GM18870 (cell line): ENCODE results near the gene CDKL5.

Experiments used
- ATAC-seq: cut with Tn5 transposase; IDR thresholded peaks from one replicate; pipeline ENCODE4 v1.9.1; 2021; ENCODE audit warnings: moderate library complexity; ENCODE audit not compliant: unreplicated experiment

CDKL5 gene

DNA sequence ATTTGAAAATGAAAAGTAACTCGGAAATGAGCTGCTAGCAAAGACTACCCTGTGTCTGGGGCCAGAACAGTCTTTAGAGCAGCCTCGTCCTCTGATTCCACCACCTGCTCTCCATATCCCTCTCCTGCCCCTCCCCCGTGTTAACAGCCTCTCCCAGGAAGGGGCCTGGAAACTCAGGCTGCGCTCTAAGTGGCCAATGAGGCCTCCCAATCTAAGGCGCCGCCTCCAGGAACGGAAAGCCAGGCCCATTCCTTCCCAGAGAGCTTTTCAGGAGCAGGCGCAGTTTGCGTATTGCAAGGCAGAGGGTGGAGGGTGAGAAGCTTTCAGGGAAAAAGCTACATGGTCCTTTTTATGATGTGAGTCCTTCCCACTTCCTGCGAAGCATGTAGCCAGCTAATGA, 215.3 kb downstream of the CDKL5 start:
- ATAC-seq = no peak

DNA sequence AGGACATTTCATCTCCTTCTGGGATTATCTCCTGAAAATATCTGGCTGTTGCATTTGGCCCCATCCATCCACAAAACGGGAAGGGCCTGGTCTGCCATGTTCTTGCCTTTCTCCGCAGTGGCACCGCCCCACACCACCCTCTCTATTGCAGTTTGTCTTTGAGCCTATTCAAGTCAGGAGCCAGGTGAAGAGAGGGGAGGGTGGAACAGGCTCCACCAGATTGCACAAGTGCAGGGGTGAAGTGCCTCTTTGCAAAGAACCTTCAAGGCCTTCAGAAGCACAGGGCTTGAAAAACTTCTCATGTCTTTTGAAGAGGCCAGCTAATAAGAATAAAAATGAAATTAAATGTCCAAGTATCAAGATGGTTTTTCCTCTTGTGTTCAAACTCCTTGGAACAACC, 217.8 kb downstream of the CDKL5 start:
- ATAC-seq = no peak

DNA sequence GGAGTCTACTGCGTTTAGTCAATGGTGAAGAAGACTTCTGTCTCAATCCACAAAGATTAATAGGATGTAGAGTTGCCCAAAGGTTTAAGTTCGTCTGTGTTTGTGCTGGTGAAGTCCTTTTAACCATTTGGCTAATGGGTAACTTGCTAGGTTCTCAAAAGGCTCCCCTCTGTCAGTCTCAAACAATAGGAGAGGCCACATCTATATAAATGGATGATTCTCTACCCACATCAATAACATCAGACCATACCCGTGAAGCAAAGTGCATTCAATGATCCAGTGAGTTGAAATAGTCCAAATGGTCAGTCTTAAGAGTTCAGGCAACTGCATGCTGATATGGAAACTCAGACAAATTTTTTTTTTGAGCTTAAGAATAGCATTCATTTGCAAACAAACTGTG, 218.4 kb downstream of the CDKL5 start:
- no peak for ATAC-seq

DNA sequence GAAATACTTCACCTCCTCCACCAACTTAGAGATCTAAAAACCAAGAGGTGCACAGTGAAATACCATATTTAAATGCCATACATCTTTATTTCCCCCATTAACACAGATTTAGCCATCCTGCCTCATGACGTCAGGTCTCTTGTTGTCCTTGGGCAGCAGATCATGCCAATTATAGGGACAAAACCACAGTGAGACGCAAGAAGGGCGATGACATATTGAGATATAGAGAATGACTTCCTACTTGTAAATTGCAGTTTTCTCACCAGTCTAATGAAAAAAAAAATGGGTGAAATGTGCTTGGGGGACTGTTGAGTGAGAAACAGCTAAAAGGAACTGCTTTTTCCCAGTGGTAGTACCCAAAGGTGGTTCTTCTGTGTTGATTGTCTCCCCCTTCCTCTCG, 222.2 kb downstream of the CDKL5 start:
- ATAC-seq = no peak

DNA sequence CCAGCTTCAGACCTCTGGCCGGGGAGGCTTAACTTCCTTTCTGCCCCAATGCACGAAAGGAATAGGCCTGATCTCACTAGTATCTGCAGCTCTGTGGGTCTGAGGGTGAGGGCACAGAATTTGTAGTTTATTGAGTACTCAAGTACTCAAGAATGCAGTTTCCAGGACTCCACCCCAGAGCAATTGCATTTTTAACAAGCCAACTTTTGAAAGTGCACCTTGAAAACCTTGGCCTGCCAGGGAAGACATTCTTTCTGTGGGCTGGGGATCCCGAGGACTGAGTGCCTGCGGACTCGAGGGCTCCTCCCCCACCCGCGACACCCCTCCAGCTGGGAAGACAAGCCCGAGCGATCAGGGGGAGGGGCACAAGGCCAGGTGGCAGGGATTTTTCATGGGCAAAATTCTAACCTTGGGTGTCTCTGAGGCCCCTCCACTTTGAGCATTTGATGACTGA, 224.1 kb downstream of the CDKL5 start:
- no peak for ATAC-seq

DNA sequence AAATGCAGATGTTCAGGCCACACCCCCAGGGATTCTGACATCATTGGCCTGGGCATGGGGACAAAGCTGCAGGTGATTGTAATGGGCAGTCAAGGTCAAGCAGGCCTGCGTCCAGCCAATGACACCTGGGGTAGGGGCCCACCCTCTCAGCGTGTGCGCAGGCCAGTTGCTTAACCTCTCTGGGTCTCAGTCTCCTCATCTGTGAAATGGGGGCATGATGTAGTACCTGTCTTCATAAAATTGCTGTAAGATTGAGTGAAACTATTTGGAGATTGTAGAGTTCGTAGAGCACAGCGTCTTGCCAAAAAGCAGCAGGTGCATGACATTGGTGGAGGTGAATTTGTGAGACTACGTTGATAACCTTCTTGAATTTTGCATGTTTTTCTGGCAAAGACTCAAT, 225.3 kb downstream of the CDKL5 start:
- ATAC-seq = no peak

DNA sequence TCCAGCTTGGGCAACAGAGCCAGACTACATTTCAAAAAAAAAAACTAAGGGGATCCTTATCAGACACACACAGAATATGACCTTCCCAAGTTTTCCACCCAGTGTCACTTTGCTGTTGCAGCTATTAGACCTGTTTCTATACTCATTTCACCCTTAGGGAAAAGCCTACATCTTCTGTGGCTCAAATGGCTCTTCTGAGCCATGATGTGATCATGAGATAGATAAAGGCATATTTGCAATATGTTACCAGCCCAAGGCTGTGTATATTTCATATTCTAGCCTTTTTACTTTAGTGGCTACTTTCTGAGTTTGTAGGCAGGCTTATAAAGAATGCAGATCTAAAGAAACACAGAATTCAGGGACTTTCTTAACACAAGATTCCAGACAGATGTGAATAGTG, 227.2 kb downstream of the CDKL5 start:
- ATAC-seq = no peak

DNA sequence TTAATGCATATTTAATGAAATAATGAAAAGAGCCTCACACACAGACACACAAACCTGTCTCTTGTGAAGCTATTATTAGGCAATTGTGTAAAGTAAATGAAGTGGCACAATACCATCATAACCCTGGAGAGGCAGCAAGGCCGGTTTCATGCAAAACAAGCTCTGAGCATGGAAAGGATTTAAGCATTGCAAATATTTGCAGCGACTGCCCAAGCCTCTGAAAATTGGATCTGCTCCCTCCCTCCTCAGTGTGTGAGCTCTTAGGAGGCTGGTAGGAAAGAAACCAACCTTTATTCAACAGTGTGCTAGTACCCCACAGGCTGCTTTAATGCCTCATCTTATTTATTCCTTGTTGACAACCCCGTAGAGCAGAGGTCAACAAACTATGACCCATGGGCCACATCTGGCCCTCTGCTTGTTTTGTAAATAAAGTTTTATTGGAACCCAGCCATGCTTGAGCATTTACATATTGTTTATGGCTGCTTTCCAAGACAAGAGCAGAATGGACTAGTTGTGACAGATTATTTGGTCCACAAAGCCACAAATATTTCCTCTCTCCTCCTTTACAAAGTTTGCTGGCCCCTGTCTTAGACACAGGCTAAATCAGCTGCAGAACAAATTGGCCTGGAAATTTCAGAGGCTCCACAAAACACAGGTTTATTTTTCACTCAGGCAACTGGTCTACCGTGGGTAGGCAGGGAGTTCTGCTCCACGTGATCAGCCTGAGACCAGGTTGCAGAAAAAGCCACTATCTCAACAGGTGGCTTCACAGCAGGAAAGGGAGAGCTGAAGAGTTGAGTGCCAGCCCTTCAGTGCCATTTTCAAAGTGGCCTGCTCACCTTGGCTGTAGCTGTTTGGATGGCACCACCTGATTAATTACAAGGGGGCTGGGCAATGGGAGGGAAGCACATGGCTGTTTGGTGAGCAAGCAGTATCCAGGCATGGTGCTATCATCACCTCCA, 229.7 kb downstream of the CDKL5 start:
- no peak for ATAC-seq

DNA sequence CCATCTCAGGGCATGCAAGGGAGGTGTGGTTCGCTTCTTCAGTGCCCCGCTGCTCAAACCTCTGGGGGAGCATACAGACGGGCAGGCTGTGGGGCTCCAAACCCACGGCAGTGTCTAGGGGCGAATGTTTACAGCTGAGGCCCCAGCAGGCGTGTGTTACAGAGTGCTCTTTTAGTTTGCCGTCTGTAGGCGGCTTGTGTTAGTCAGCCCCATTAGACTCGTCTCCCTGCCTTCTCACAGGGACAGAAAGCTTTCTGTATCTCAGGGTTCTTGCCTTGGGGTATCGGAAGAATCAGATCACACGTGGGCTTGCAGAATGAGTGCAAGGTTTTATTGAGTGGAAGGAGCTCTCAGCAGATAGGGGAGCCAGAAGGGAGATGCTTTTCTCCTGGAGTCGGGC, 235.9 kb downstream of the CDKL5 start:
- ATAC-seq = no peak

DNA sequence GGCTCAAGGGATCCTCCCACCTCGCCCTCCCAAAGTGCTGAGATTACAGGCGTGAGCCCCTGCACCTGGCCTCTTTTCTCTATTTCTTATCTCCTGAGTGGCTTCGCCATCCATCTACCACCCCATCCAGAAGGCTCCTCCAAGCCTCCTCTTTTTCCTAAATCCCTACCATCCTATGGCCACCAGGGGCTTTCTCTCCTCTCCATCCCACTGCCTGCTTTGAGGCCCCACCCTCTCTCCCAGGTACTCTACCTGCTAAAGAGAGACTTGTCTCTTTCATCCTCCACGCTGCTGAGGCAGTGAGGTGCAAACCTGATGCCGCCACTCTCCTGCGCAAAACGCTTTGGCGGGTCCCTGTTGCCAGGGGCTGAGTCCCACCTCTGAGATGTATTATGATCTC, 239.5 kb downstream of the CDKL5 start:
- ATAC-seq = no peak

DNA sequence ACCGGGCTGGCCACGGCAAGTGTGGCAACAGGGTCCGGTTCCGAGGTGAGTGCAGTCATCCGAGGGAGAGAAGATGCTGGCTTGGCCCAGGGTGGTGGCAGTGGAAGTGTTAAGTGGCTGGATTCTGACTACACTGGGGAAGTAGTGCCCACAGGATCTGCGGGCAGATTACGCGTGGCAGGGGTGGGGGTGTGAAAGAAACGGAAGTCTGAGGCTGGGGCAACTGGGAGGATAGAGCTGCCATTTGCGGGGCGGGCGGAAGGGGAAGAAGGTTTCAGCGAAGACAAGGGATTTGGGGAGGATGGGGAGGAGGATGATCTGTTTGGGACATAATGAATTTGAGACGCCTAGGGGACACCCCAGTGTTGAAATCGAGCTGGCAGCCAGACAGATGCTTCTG, 241.2 kb downstream of the CDKL5 start:
- no peak for ATAC-seq

DNA sequence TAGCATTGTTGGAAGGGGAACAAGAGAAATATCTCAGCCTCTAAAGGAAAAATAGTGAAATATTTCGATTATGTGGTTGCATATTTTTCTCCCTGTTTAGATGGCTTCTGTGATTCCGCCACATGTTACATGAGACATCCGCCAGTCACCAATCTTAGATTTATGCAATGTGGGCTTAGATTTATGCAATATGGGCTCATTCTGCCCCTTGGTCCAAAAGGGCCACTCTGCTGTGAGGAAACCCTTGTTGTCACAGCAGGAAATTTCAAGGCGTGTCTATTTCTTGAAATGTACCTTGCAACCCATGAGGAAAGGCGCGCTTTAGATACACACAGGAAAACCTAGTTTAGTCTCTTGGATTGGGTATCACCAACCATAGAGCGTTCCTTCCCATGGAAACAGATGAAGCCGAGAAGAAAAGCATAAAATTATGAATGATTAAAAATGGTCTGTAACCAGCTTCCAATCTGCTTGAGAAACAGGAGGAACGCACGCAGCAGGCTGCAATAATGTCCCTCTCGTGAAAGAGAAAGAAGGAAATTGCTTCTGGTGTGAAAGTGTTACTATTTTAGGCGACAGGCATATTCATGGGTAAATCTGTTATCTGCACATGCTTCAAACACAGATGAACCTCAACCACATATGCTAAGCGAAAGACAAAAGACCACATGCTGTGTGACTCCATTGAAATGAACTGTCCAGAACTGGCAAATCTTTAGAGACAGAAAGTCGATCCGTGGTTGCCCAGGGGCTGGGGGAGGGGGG, 242.8 kb downstream of the CDKL5 start:
- no peak for ATAC-seq

DNA sequence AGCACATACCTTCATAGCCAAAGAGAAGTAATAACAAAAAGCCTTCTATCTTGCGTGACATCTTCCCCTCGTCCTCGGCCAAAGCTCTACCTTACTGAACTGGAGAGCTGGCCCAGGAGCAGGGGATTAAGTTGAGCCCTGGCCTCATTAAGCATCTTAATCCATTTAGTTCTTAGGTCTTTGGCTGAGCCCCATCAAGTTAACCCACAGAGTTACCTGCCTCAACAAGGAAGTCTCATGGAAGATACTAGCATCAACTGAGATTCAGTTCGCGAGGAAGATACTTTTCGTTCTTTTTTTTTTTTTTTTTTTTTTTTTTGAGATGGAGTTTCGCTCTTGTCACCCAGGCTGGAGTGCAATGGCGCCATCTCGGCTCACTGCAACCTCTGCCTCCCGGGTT, 246.6 kb downstream of the CDKL5 start, which contains the start of gene RS1:
TSS of gene RS1 (minus strand) at position 101 of the 400 bp plus-strand sequence. CDS start at position 61, 40 bp downstream.
- ATAC-seq = no peak

DNA sequence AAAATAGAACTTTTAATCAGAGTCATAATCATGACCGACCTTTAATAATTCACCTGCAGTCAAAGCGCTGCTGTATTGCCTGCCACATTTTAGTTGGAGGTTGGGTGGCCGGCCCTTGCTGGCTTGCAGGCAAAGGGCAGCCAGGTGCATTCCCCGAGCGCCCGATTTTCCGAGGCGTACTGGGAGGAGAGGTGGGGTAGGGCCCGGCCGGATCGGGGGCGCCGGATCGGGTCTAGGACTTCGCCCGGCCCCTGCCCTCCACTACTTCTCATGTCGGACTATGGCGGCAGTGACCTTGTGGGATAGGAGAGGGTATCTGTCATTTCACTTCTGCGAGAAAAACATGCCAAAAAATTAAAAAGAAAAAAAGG, 249.0 kb downstream of the CDKL5 start:
- peak; percentile 39 for ATAC-seq

DNA sequence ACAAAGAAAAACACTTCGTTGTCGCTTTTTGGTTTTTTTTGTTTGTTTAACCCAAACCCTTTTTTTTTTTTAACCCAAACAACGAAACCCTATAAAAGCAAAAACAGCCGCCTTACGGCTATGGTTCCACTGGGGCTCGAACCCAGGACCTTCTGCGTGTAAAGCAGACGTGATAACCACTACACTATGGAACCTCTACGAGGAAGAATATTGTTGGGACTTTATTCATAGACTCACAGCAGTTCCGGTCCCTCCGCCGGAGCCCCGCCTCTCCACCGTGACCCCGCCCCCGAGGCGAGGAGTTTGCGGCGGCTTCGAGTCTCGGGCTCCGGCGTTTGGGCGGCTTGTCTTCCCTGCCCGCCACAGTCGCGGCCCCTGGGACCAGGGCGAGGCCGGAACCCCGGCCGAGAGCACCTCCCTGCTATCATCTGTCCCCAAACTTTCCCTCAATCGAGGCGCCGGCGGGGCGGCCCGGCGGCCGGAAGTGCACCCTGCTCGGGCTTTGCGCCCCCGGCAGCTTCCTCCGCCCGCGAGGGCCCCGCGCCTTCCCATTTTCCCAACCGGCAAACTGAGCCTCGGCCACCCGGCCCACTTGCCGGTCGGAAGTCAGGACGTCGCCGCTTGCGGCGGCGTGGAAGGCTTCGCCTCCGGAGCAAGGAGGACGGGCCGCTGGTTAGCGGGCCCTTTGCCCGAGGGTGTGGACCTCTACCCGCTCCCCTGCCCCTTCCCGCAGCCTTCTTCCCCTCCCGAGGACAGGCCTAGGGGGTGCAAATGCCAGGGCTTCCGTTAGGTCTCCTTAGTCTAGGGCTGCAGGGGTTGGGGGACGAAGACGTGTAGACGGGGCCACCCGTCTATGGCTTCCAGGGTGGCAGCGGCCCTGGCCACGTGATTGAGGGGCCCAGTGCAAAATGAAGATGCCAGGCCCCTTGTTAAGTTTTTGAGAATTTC, 249.7 kb downstream of the CDKL5 start:
- peak; percentile 85 for ATAC-seq

DNA sequence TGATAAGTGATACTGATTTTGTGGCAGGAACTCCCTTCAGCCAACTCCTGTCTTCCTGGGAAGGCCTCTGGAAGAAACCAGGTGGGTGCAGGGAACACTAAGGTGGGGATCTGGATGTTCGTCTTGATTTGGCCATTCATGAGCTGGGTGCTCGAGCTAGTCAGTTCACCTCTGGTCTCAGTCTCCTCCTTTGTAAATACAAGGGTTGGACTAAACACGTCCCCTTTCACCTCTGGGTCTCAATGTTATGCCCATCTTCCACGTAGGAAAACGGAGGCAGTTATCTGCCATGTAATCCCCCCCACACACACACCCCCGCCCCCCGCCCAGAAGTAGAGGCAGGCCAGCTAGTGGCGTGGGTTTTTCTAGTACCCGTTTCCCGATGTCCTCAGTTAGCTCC, 250.6 kb downstream of the CDKL5 start:
- ATAC-seq = no peak

DNA sequence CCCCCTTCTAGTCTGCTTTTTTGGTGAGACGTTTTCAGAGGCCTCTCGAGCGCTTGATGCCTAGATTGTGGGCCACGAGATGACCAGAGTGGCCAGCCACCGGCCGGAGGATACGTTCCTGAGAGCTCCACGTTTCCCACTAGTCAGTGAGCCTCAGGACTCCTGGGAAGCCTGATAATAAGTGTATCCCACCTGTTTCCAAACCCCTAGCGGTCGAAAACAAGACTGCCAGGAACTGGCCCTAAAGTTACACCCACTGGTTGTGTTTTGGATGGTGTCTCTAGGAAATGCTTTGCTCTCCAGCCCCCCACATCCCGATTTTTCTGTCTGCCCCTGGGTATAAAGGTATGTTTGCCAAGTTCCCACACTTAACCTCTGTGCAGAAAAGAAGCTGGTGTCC, 251.1 kb downstream of the CDKL5 start:
- no peak for ATAC-seq

DNA sequence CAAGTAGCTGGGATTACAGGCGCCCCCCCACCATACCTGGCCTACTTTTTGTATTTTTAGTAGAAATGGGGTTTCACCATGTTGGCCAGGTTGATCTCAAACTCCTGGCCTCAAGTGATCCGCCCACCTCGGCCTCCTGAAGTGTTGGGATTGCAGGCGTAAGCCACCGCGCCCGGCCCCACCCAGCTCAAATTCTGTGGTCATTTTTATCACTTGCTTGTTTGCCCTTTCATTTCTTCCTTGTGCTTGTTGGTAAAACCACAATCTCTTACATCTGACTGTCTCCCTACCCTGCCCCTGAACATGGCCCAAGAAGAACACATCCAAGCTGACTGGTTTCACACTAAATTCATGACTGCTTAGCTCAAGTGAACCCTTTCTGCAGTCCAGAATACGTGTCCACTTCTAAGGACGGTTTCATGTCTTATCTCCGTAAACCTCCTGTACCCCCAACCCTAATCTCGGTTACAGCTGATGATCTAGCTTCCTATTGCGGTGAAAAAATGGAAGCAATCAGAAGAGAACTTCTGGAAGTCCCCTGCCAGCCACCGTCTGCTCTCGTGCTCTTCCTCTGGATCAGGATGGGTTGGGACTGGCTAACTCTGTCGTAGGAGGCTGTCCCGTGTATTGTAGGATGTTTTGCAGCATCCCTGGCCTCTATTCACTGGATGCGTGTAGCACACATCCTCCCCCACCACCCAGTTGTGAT, 251.9 kb downstream of the CDKL5 start:
- ATAC-seq = no peak

DNA sequence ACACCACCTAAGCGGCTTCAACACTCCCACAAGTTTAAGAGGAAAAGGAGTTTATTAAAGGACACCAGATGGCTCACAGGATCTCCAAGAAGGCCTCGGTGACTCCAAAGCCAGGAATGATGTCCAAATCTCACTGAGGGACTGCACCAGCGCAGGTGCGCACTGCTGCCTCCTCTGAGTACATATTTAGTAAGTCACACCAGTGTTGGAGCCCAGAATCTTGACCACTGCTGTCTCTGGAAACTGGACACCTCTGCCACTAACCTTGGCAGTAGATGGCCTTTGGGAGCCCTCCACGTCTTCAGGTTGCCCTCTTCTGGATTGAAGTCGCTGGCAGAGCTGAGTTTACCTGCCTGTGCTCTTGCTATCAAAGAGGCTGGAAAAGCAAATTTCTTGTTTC, 256.6 kb downstream of the CDKL5 start:
- ATAC-seq = no peak

DNA sequence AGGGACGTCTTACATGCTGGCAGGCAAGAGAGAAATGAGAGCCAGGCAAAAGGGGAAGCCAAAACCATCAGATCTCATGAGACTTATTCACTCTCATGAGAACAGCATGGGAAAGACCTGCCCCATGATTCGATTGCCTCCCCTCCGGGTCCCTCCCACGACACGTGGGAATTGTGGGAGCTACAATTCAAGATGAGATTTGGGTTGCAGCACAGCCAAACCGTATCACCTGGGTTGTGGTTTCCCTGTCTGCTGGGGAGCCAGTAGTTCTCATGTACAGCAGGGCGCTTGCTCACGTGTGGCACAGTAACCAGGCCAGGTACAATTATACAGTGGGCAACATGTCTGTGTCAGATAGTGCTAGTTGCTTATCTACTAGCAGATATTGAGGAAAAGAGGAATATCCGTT, 257.6 kb downstream of the CDKL5 start:
- ATAC-seq = no peak
